HCT116 (cell line): Measurements from ENCODE around the gene NPB.

ENCODE experiments used
- ATF3 ChIP-seq: IDR thresholded peaks from 2 replicates; pipeline ENCODE4 v1.6.1; 2012
- CEBPB ChIP-seq: IDR thresholded peaks from 2 replicates; pipeline ENCODE4 v1.6.1; 2012; ENCODE audit warnings: low read depth
- CTCF ChIP-seq, 3 experiments: fragments of 200-600 bp in 1 of 3; sonication (generic) in 1 of 3; IDR thresholded peaks in 2 of 3; conservative IDR thresholded peaks in 1 of 3; 2 replicates each; pipeline ENCODE4 v1.5.1; 2012 to 2017; ENCODE audit warnings: low read depth in 2 of 3, low read length in 2 of 3, antibody characterized with exemption in 1 of 3, borderline replicate concordance in 1 of 3, control low read depth in 1 of 3, mild to moderate bottlenecking in 1 of 3, mixed read lengths in 1 of 3, mixed run types in 1 of 3, moderate library complexity in 1 of 3; ENCODE audit not compliant: insufficient read depth in 1 of 3
- EGR1 ChIP-seq: IDR thresholded peaks from 2 replicates; pipeline ENCODE4 v1.6.1; 2012; ENCODE audit warnings: low read depth
- EZH2phosphoT487 ChIP-seq: fragments of 200-600 bp; IDR thresholded peaks from 2 replicates; pipeline ENCODE4 v1.6.1; 2018; ENCODE audit warnings: antibody characterized with exemption, borderline replicate concordance
- JUND ChIP-seq: IDR thresholded peaks from 2 replicates; pipeline ENCODE4 v1.6.1; 2012
- POLR2A ChIP-seq: IDR thresholded peaks from 2 replicates; pipeline ENCODE4 v1.7.0; 2011; ENCODE audit warnings: borderline replicate concordance; ENCODE audit not compliant: insufficient read depth, insufficient read length; ENCODE audit errors: extremely low read depth
- RAD21 ChIP-seq: IDR thresholded peaks from 2 replicates; pipeline ENCODE4 v1.6.1; 2012; ENCODE audit warnings: low read depth, mild to moderate bottlenecking
- SRF ChIP-seq: IDR thresholded peaks from 2 replicates; pipeline ENCODE4 v1.6.1; 2012; ENCODE audit warnings: low read depth
- ZBTB33 ChIP-seq: IDR thresholded peaks from 2 replicates; pipeline ENCODE4 v1.6.1; 2011; ENCODE audit warnings: mild to moderate bottlenecking, low read length, moderate library complexity; ENCODE audit not compliant: insufficient replicate concordance; ENCODE audit errors: extremely low read depth

- TF ChIP-seq EZH2phosphoT487 (no peak), ATF3 (no peak), CTCF (IDR thresholded peaks at IDR 0.05 in 2 of 3, conservative IDR thresholded peaks at IDR 0.05 in 1 of 3; ENCODE audit: borderline replicate concordance in 1 of 3, insufficient read depth in 1 of 3, low read depth in 2 of 3, low read length in 2 of 3) (no peak), POLR2A (no peak), SRF (no peak), EGR1 (no peak), CEBPB (no peak), ZBTB33 (no peak), RAD21 (no peak), JUND (no peak)
Measured at GRCh38 chr17:81921537-81921862, 19.5 kb downstream of the NPB start.
